T-helper 1 cell (primary cell): ENCODE results near the gene LHX1.

ENCODE experiments used
- DNase-seq, 5 donors: peaks; one replicate each; pipeline ENCODE4 v3.0.0-alpha.2; 2012 to 2020

LHX1 gene

GRCh38 chr17:36972186-36972700, 35.0 kb downstream of the LHX1 start:
- DNase-seq = no peak

- no peak for DNase-seq
Measured at GRCh38 chr17:36972905-36973304, 35.6 kb downstream of the LHX1 start.

- DNase-seq = no peak
Measured at GRCh38 chr17:36975922-36976515, 38.7 kb downstream of the LHX1 start.

DNA sequence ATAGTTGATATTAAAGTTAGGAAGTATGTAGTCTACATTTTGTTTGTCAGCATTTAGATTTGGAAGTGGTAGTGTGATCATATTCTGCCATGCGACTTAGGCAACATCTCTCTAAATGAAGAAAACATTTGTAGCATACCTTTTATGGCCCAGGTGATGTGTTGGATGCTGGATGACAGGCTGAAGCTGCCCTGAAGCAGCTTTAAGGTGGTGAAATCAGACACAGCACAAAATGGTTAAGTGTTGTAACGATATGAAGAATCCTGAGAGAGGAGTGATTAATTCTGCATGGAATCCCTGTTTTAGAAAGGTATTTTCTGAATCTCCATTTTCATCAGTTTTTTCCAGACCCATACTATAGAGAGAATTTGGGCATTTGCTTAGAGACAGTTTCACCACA, 39.8 kb downstream of the LHX1 start:
- DNase-seq = no peak

- DNase-seq = no peak
Measured at GRCh38 chr17:36977568-36977967, 40.3 kb downstream of the LHX1 start.

DNA sequence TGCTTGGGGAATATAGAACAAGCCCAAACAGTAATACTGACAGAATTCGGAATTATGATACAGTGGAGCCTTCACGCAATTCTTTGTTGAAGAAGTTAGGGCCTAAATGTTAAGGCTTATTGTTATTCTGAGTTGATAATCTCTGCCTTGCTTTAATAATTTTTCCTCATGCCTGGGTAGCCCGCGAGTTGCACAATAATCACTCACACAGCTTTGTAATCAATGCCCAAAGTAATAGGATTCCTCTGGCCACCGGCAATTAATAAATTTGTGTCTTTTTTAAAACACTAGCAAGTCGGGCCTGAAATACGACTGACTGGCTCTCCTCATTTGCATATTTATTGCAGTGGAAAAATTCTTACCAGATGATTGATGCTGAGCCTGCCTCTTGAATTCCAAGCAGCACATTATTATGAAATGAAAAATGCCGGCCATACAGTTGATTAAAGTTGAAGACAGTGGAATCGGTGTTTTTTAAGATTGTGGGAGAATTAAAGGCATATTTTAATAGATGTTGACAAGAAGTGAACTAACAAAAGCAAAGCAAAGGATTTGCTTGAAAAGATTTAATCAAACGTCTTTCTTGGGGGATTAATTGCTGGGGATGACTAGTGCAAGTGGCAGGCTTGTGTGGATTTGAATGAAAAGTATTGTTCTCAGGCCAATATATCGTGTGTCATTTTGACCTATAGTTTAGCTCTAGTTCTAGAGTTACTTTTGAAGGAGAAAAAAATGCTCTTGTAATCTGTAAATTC, 41.7 kb downstream of the LHX1 start:
- DNase-seq = no peak

DNA sequence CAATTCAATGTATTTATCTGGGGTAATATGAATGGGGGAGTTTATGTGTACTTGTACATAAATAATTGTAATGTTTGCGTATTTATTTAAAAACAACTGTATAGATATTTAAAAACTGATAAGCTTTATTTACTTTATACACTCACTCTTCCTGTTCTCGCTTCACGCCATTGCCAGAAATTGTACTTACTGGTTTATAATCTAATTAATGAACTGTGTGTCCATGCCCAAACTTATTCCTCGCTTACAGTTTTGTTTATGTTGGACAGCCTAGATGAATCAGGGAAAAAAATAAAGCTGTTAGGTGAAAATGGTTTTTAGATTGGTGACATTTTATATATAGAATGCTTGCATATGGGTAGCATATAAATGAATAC, 42.3 kb downstream of the LHX1 start:
- no peak for DNase-seq

DNA sequence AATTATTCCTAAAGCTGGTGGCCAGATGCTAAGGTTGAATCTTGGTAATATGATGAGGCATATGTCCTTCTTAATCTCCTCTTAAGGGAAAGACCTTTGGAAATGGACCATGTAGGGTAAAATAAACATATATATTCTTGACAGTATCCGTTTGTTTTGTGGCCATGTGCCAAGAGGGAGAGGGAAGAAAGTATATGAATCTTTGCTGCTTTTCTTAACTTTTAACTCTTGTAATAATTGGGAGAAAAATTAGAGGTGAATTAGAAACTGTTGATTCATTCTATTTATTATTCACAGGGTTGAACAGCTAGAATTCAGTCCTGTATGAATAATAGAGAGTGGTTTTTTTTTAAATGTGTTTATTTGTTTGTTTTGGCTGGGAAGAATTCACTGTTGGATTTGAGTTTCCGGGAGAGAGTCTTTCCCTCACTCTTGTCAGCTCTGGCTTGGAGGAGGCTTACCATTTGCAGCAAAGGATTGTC, 43.0 kb downstream of the LHX1 start:
- no peak for DNase-seq

DNA sequence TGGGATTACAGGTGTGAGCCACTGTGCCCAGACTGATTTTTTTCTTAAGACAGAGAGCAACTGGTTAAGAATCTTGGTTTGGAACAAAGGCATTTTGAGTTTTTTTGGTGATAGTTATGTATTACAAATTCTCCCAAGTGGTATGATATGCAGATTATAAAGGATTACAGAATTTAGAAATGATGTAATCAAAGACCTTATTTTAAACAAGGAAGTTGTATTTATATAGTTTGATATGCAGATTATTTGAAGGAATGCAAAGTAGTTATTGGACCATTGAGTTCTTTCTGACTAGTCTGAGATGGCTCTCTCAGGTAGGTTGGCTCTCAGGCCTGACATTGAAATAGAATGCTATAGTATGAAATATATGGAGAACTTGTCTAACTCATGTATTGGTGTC, 46.3 kb downstream of the LHX1 start:
- no peak for DNase-seq

DNA sequence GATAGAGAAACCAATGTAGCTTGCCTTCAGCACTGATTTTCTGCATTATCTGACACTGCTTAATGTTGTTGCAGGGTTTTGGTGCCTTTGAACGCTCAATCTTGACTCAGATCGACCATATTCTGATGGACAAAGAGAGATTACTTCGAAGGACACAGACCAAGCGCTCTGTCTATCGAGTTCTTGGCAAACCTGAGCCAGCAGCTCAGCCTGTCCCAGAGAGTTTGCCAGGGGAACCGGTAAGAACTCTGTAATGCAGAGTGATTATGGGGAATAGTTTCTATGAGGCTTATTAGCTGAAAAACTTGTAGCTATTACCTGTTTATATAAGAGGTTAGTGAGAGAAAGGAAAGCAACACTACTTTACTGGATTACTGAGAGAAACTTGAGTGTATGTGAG, 51.9 kb downstream of the LHX1 start:
- DNase-seq = no peak

DNA sequence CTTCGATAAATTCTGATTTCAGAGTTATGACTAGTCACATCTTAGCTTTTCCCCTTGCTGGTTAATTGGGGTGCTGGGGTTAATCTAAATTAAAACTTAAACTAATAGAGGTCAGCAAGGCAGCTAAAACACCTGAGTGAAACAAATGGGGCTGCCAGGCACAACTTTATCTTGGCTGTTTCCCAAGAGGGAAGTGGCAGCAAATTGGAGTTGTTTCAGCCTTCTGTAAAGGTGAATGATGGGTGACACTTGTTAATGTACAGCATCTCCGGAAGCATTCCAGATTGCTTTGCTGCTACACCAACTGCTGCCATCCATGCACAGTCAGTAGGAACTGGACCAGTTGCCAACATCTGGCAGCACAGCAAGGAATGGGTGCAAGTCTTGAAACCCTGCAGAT, 55.4 kb downstream of the LHX1 start:
- DNase-seq = no peak

DNA sequence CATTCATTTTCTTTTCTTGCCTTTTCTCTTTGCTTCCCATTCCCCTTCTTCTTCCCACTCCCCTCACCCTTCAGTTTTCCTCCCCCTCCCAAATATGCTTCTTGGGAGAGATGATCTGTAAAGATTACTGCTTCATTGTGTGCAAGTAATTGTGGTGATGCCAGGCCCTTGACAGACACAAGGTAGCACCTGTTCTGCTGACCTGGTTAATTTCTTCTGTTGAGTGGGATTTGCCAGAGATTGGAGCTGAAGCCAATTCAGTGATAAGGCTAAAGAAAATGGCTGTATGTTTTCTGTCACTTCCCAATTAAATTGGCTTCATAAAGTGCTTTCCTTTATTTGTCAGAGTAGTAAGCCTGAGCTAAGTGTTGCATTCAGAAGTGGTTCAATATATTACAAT, 56.0 kb downstream of the LHX1 start:
- DNase-seq = no peak
